Peyer's patch (tissue), 4 donors: Measurements from ENCODE around the gene HTT-AS.

Source experiments
- POLR2A ChIP-seq, 2 donors: fragments of 450-650 bp; IDR thresholded peaks; one replicate each; pipeline ENCODE4 v1.5.1; 2017; ENCODE audit warnings: antibody characterized with exemption in 2 of 2, mild to moderate bottlenecking in 2 of 2, moderate library complexity in 2 of 2
- TF ChIP-seq, protein P1 (sequence below), 6 experiments: fragments of 450-650 bp in 4 of 6; fragments of 200-600 bp in 2 of 6; sonication (generic) in 1 of 6; IDR thresholded peaks; one replicate each; pipeline ENCODE4 v1.5.1; 2017 to 2019; ENCODE audit warnings: antibody characterized with exemption in 6 of 6, mild to moderate bottlenecking in 3 of 6, moderate library complexity in 1 of 6

GRCh38 chr4:3116955-3117354, 42.6 kb upstream of the HTT-AS start:
- no peak for TF ChIP-seq POLR2A (IDR thresholded peaks at IDR 0.05)
- TF ChIP-seq, protein P1, sequence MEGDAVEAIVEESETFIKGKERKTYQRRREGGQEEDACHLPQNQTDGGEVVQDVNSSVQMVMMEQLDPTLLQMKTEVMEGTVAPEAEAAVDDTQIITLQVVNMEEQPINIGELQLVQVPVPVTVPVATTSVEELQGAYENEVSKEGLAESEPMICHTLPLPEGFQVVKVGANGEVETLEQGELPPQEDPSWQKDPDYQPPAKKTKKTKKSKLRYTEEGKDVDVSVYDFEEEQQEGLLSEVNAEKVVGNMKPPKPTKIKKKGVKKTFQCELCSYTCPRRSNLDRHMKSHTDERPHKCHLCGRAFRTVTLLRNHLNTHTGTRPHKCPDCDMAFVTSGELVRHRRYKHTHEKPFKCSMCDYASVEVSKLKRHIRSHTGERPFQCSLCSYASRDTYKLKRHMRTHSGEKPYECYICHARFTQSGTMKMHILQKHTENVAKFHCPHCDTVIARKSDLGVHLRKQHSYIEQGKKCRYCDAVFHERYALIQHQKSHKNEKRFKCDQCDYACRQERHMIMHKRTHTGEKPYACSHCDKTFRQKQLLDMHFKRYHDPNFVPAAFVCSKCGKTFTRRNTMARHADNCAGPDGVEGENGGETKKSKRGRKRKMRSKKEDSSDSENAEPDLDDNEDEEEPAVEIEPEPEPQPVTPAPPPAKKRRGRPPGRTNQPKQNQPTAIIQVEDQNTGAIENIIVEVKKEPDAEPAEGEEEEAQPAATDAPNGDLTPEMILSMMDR (IDR thresholded peaks at IDR 0.05) = no peak
